ENCODE results near the gene ZBTB17.

ZBTB17 gene

DNA sequence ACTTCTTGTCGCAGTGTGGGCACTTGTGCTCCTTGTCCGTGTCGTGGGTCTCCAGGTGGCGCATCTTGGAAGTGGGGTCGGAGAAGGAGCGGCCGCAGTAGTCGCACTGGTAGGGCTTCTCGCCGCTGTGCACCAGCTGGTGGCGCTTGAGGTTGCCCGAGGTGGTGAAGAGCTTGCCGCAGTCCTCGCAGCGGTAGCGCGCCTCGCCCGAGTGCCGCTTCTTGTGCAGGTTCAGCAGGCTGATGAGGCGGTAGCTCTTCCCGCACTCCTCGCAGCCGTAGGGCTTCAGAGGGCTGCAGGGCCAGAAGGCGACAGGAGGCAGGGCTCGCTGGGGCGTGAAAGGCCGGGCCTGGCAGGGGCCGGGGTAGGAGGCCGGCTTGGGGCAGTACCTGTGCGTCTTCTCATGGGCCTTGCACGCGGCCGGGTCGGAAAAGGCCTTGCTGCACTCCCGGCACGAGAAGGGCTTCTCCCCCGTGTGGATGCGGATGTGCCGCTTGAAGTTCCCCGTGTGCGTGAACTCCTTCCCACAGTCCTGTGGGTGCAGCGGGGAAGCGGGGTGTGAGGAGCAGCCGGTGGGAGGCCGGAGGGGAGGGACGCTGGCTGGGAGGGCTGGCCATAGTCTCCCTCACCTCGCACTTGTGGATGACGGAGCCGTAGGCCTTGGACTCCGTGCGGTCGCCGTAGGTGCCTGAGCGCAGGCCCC, 31.4 kb downstream of the ZBTB17 start:
- H3K36me3 Mint-ChIP-seq (ENCODE audit: low read depth) = peaks cover 40% of the 10 kb centered on the region
- no peaks in the 10 kb centered on the region for H3K9me3 Mint-ChIP-seq
- no peak overlapping the region for H3K4me3 Mint-ChIP-seq
- no peak overlapping the region for H3K27ac Mint-ChIP-seq
- H3K4me1 Mint-ChIP-seq (ENCODE audit: low read depth) = peaks cover 27% of the 10 kb centered on the region
- no peaks in the 10 kb centered on the region for H3K27me3 Mint-ChIP-seq

DNA sequence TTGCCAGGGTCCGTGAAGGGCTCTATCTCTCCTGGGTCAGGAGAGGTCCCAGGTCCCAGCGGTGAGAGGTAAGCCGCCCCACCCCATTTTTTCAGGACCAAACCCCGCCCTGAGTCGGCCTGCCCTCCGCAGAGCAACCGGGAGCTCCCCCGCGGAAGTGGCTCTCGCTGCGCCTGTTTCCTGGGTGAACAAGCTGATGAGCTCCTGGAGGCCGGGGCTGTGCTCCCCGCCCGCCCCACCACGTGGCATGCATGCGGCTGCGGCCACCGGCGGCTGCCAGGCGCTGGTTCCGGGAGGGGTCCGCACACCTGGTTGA, 32.0 kb downstream of the ZBTB17 start:
- Mint-ChIP-seq H3K36me3 (ENCODE audit: low read depth) (peaks cover 44% of the 10 kb centered on the region), H3K4me1 (ENCODE audit: low read depth) (peaks cover 22% of the 10 kb centered on the region), H3K4me3 (no peak overlapping the region), H3K27ac (no peak overlapping the region), H3K9me3 (no peaks in the 10 kb centered on the region), H3K27me3 (no peaks in the 10 kb centered on the region)

- Mint-ChIP-seq H3K4me1 (ENCODE audit: low read depth) (peaks cover 17% of the 10 kb centered on the region), H3K27me3 (no peaks in the 10 kb centered on the region), H3K9me3 (no peaks in the 10 kb centered on the region), H3K36me3 (ENCODE audit: low read depth) (peaks cover 39% of the 10 kb centered on the region), H3K27ac (no peak overlapping the region), H3K4me3 (no peak overlapping the region)
Measured at GRCh38 chr1:15943328-15943991, 32.4 kb downstream of the ZBTB17 start.

DNA sequence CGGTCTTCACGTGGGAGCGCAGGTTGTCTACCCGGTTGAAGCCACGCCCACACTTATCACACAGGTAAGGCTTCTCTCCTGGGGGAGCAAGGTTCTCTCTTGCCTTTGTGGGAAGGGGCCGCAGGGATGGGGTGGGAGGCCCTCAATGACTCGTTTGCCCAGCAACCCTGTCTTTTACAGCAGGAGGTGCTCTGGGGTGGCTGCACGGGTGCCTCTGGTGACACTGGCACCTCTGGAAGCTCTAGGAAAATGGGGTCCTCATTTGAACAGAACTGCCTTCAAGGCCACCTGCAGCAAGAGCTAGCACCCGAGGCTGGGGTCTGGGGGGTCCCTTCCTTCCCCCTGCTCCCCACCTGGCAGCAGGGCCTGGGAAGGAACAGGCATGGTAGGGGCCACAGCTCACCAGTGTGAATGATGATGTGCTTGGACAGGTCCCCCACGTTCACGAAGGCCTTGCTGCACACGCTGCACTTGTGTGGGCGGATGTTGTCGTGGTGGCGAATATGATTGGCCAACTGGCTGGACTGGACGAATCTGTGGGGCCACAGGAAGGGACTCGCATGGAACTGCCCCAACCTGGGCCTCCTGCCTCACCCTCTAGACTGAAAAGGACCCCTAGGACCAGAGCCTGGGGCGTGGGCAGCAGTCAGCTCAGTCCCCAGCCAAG, 33.1 kb downstream of the ZBTB17 start:
- Mint-ChIP-seq H3K4me1 (ENCODE audit: low read depth) (peaks cover 15% of the 10 kb centered on the region), H3K36me3 (ENCODE audit: low read depth) (peaks cover 34% of the 10 kb centered on the region), H3K27me3 (no peaks in the 10 kb centered on the region), H3K27ac (no peak overlapping the region), H3K4me3 (no peak overlapping the region), H3K9me3 (no peaks in the 10 kb centered on the region)

GRCh38 chr1:15941899-15942660, 33.8 kb downstream of the ZBTB17 start:
- H3K27ac Mint-ChIP-seq = no peak overlapping the region

GRCh38 chr1:15941044-15941840, 34.7 kb downstream of the ZBTB17 start:
- Mint-ChIP-seq H3K27ac (no peak overlapping the region), H3K36me3 (ENCODE audit: low read depth) (peaks cover 40% of the 10 kb centered on the region)

More at GRCh38 chr1:15941899-15942660, 33.8 kb downstream of the ZBTB17 start:
- no peaks in the 10 kb centered on the region for H3K27me3 Mint-ChIP-seq
- no peaks in the 10 kb centered on the region for H3K9me3 Mint-ChIP-seq
- peaks cover 36% of the 10 kb centered on the region for H3K36me3 Mint-ChIP-seq (ENCODE audit: low read depth)
- H3K4me1 Mint-ChIP-seq (ENCODE audit: low read depth) = peaks cover 13% of the 10 kb centered on the region
- H3K4me3 Mint-ChIP-seq = no peak overlapping the region

DNA sequence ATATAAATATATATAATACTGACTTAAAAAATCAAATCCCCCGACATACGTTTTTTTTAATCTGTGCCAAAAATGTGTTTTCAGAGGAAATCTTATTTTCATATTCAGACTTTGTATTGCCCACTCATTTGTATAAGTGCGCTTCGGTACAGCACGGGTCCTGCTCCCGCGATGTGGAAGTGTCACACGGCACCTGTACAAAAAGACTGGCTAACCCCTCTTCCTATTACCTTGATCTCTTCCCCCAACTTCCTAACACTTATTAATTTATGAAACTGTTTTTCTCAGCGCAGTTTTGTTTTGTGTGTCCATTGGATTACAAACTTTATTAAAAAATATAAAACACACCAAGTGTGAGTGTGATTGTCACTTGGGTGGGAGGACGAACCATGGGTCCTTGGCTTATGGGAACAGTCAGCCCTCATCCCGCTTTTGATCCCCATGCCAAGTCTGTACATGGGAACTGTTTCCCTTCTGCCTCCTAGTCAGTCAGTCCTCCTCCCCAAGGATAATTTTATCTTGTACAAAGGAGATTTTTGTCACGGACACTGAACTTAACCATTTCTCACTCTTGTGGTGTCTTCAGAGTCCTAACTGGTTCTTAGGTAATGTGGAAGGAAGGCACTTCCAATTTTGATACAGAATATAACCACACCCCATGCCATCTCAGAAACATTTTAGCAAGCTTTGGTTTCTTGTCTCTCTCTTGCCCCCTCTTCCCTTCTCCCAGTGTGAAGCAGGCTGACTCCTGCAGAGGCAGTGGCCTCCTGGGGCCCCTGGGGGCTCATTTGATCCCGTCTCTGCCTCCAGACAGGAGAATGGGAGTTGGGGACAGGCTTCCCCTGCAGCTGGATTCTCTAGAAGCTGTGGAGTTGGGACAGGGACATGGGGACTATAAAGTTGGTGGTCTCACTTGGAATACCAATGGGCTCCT, 35.5 kb downstream of the ZBTB17 start:
- peaks cover 10% of the 10 kb centered on the region for H3K4me1 Mint-ChIP-seq (ENCODE audit: low read depth)
- H3K27me3 Mint-ChIP-seq = no peaks in the 10 kb centered on the region
- peak overlapping the region; percentile 61 for H3K27ac Mint-ChIP-seq
- no peak overlapping the region for H3K4me3 Mint-ChIP-seq
- peaks cover 49% of the 10 kb centered on the region for H3K36me3 Mint-ChIP-seq (ENCODE audit: low read depth)
- H3K9me3 Mint-ChIP-seq = no peaks in the 10 kb centered on the region

More at GRCh38 chr1:15941044-15941840, 34.7 kb downstream of the ZBTB17 start:
- peaks cover 10% of the 10 kb centered on the region for H3K4me1 Mint-ChIP-seq (ENCODE audit: low read depth)
- no peak overlapping the region for H3K4me3 Mint-ChIP-seq
- H3K27me3 Mint-ChIP-seq = no peaks in the 10 kb centered on the region
- H3K9me3 Mint-ChIP-seq = no peaks in the 10 kb centered on the region

DNA sequence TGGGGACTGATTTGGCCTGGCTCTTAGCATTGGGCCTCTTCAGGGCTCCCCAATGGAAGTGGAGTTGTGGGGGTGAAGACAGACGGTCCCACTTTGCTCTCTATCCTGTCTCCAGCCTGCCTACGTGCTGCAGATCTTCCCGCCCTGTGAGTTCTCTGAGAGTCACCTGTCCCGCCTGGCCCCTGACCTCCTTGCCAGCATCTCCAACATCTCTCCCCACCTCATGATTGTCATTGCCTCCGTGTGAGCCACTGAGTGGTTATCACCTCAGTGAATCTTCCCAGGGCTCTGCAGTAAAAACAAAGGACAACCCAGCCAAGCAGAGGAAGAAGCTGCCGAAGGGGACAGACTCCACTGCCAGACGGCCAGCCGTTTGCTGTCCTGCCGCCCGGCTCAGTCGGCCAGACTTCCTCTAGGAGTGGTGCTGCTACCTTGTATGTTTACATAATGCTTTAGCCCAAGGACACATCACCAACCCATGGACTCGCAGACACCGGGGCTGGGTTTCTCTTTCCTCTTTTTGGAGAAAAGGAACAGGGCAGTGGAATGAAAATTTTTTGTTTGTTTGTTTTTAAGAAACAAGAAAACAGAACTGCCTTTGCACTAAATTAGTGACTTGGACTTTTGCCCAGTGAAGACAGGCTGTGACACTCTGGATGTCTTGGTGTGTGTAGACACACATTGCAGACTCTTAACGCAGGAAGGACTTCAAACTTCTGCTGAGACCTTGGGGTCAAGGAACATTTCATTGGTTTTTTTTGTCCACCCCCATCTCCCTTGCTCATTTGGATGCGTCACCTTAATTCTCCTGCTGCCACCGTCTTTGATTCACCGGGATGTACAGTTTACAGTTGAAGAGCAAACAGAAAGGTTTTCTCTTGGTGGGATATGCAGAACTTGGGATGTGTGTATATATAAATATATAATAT, 36.5 kb downstream of the ZBTB17 start:
- Mint-ChIP-seq H3K4me1 (ENCODE audit: low read depth) (peaks cover 10% of the 10 kb centered on the region), H3K9me3 (no peaks in the 10 kb centered on the region), H3K4me3 (no peak overlapping the region), H3K27me3 (no peaks in the 10 kb centered on the region), H3K27ac (peak overlapping the region; percentile 27), H3K36me3 (ENCODE audit: low read depth) (peaks cover 58% of the 10 kb centered on the region)

- Mint-ChIP-seq H3K4me3 (no peak overlapping the region), H3K27me3 (no peaks in the 10 kb centered on the region), H3K27ac (peak overlapping the region; percentile 70), H3K4me1 (ENCODE audit: low read depth) (peaks cover 10% of the 10 kb centered on the region), H3K36me3 (ENCODE audit: low read depth) (peaks cover 66% of the 10 kb centered on the region), H3K9me3 (no peaks in the 10 kb centered on the region)
Measured at GRCh38 chr1:15938628-15939161, 37.2 kb downstream of the ZBTB17 start.

GRCh38 chr1:15937706-15938168, 38.2 kb downstream of the ZBTB17 start:
- peak overlapping the region; percentile 84 for H3K27ac Mint-ChIP-seq
- no peaks in the 10 kb centered on the region for H3K27me3 Mint-ChIP-seq
- H3K36me3 Mint-ChIP-seq (ENCODE audit: low read depth) = peaks cover 68% of the 10 kb centered on the region
- H3K9me3 Mint-ChIP-seq = no peaks in the 10 kb centered on the region
- H3K4me3 Mint-ChIP-seq = no peak overlapping the region
- peaks cover 10% of the 10 kb centered on the region for H3K4me1 Mint-ChIP-seq (ENCODE audit: low read depth)

- Mint-ChIP-seq H3K36me3 (ENCODE audit: low read depth) (peaks cover 70% of the 10 kb centered on the region), H3K9me3 (no peaks in the 10 kb centered on the region), H3K4me3 (no peak overlapping the region), H3K27ac (peak overlapping the region; percentile 84), H3K4me1 (ENCODE audit: low read depth) (peaks cover 10% of the 10 kb centered on the region), H3K27me3 (no peaks in the 10 kb centered on the region)
Measured at GRCh38 chr1:15937146-15937545, 38.8 kb downstream of the ZBTB17 start.

GRCh38 chr1:15936025-15936424, 39.9 kb downstream of the ZBTB17 start:
- Mint-ChIP-seq H3K4me1 (ENCODE audit: low read depth) (peaks cover 10% of the 10 kb centered on the region), H3K27ac (no peak overlapping the region), H3K9me3 (no peaks in the 10 kb centered on the region), H3K4me3 (no peak overlapping the region), H3K27me3 (no peaks in the 10 kb centered on the region), H3K36me3 (ENCODE audit: low read depth) (peaks cover 79% of the 10 kb centered on the region)
